Measurements from ENCODE around the gene LRCH4. TPM values are rescaled to one million over a fixed set of nuclear protein-coding genes. Genes with fewer than 3 reads are reported as not detected.
A peak's percentile ranks its signal among the peaks of the same experiment; 100 is the strongest.

The LRCH4 gene
- total and polyA plus RNA-seq, 2 of the 13 experiments (the other 11 are each of a cell fraction or from before 2014, with no cell fraction given): 7.0 to 9.3 TPM

- peak; percentile 6; the same call in 1 of the 2 replicates for TF ChIP-seq ZBTB39 (CRISPR knock-in tag; IDR thresholded peaks at IDR 0.05)
- TF ChIP-seq, protein P1, sequence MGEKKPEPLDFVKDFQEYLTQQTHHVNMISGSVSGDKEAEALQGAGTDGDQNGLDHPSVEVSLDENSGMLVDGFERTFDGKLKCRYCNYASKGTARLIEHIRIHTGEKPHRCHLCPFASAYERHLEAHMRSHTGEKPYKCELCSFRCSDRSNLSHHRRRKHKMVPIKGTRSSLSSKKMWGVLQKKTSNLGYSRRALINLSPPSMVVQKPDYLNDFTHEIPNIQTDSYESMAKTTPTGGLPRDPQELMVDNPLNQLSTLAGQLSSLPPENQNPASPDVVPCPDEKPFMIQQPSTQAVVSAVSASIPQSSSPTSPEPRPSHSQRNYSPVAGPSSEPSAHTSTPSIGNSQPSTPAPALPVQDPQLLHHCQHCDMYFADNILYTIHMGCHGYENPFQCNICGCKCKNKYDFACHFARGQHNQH (CRISPR knock-in tag; IDR thresholded peaks at IDR 0.05): peak; percentile 15
- TF ChIP-seq SNAI1 (CRISPR knock-in tag; IDR thresholded peaks at IDR 0.05; ENCODE audit: borderline replicate concordance): 0 out of 2 replicates have a peak, but pooled peaks have one; percentile 21
- peak; percentile 38; the same call in 1 of the 2 replicates for TF ChIP-seq ZC3H4 (CRISPR knock-in tag; IDR thresholded peaks at IDR 0.05; ENCODE audit: borderline replicate concordance)
- TF ChIP-seq, protein P2, sequence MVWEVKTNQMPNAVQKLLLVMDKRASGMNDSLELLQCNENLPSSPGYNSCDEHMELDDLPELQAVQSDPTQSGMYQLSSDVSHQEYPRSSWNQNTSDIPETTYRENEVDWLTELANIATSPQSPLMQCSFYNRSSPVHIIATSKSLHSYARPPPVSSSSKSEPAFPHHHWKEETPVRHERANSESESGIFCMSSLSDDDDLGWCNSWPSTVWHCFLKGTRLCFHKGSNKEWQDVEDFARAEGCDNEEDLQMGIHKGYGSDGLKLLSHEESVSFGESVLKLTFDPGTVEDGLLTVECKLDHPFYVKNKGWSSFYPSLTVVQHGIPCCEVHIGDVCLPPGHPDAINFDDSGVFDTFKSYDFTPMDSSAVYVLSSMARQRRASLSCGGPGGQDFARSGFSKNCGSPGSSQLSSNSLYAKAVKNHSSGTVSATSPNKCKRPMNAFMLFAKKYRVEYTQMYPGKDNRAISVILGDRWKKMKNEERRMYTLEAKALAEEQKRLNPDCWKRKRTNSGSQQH (CRISPR knock-in tag; IDR thresholded peaks at IDR 0.05; ENCODE audit: low read depth): peak; percentile 86
- 0 out of 2 replicates have a peak, but pooled peaks have one; percentile 67 for TF ChIP-seq ZNF468 (CRISPR knock-in tag; IDR thresholded peaks at IDR 0.05)
- TF ChIP-seq TRIM24 (CRISPR knock-in tag; IDR thresholded peaks at IDR 0.05): no peak
- TF ChIP-seq NFKB2 (CRISPR knock-in tag; IDR thresholded peaks at IDR 0.05; ENCODE audit: borderline replicate concordance): no peak
- peak; percentile 39; the same call in 1 of the 2 replicates for TF ChIP-seq MIXL1 (CRISPR knock-in tag; IDR thresholded peaks at IDR 0.05)
- TF ChIP-seq NAIF1 (CRISPR knock-in tag; IDR thresholded peaks at IDR 0.05; ENCODE audit: borderline replicate concordance): no peak
- TF ChIP-seq MAX (IDR thresholded peaks at IDR 0.05): no peak
- TF ChIP-seq AKNA (CRISPR knock-in tag; IDR thresholded peaks at IDR 0.05; ENCODE audit: borderline replicate concordance): 0 out of 2 replicates have a peak, but pooled peaks have one; percentile 84
- TF ChIP-seq NKX3-1 (CRISPR knock-in tag; IDR thresholded peaks at IDR 0.05): 0 out of 2 replicates have a peak, but pooled peaks have one; percentile 8
- TF ChIP-seq, protein P3, sequence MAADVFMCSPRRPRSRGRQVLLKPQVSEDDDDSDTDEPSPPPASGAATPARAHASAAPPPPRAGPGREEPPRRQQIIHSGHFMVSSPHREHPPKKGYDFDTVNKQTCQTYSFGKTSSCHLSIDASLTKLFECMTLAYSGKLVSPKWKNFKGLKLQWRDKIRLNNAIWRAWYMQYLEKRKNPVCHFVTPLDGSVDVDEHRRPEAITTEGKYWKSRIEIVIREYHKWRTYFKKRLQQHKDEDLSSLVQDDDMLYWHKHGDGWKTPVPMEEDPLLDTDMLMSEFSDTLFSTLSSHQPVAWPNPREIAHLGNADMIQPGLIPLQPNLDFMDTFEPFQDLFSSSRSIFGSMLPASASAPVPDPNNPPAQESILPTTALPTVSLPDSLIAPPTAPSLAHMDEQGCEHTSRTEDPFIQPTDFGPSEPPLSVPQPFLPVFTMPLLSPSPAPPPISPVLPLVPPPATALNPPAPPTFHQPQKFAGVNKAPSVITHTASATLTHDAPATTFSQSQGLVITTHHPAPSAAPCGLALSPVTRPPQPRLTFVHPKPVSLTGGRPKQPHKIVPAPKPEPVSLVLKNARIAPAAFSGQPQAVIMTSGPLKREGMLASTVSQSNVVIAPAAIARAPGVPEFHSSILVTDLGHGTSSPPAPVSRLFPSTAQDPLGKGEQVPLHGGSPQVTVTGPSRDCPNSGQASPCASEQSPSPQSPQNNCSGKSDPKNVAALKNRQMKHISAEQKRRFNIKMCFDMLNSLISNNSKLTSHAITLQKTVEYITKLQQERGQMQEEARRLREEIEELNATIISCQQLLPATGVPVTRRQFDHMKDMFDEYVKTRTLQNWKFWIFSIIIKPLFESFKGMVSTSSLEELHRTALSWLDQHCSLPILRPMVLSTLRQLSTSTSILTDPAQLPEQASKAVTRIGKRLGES (CRISPR knock-in tag; IDR thresholded peaks at IDR 0.05; ENCODE audit: borderline replicate concordance): no peak
These were observed 16.8 kb downstream of the LRCH4 start (continued) for GRCh38 chr7:100568896-100569844.

Measured in HepG2 (cell line).